Upper lobe of left lung (tissue), 6 donors: ENCODE data around the gene RGS5. TPM values are rescaled to one million over a fixed set of nuclear protein-coding genes. Genes with fewer than 3 reads are reported as not detected.

ENCODE experiments used
- ATAC-seq, 2 donors: fragments of 200-7000 bp; cut with Tn5 transposase; one replicate each; pipeline ENCODE4 v1.9.1; 2022; ENCODE audit warnings: mild to moderate bottlenecking in 2 of 2, moderate library complexity in 2 of 2; ENCODE audit not compliant: low FRiP score in 2 of 2
- DNase-seq, 2 donors: peaks; one replicate each; pipeline ENCODE4 v3.0.0-alpha.2; 2019 to 2020
- H3K27ac ChIP-seq, 4 donors: fragments of 200-600 bp; sonication (generic); one replicate each; pipeline ENCODE4 v1.5.1; 2016 to 2019
- H3K27me3 ChIP-seq, 4 donors: fragments of 200-600 bp; sonication (generic); one replicate each; pipeline ENCODE4 v1.5.1; 2017 to 2019
- H3K36me3 ChIP-seq, 4 donors: fragments of 200-600 bp; sonication (generic); one replicate each; pipeline ENCODE4 v1.5.1; 2016 to 2019
- H3K4me1 ChIP-seq, 4 donors: fragments of 200-600 bp; sonication (generic); one replicate each; pipeline ENCODE4 v1.5.1; 2018 to 2019
- H3K4me3 ChIP-seq, 4 donors: fragments of 200-600 bp; sonication (generic); one replicate each; pipeline ENCODE4 v1.5.1; 2017 to 2019; ENCODE audit warnings: mild to moderate bottlenecking in 2 of 4, moderate library complexity in 1 of 4
- H3K9me3 ChIP-seq, 4 donors: fragments of 200-600 bp; sonication (generic); one replicate each; pipeline ENCODE4 v1.5.1; 2018 to 2019
- CTCF ChIP-seq, 6 experiments: fragments of 450-650 bp in 4 of 6; fragments of 200-600 bp in 2 of 6; sonication (generic) in 2 of 6; IDR thresholded peaks; one replicate each; pipeline ENCODE4 v1.5.1; 2016 to 2019; ENCODE audit warnings: antibody characterized with exemption in 6 of 6
- EP300 ChIP-seq, 4 donors: sonication (generic); formaldehyde crosslinking; IDR thresholded peaks; one replicate each; pipeline ENCODE4 v1.5.1; 2017; ENCODE audit warnings: antibody characterized with exemption in 4 of 4, control low read depth in 2 of 4
- POLR2A ChIP-seq, 4 donors: fragments of 450-650 bp; IDR thresholded peaks; one replicate each; pipeline ENCODE4 v1.5.1; 2016 to 2017; ENCODE audit warnings: antibody characterized with exemption in 4 of 4, mild to moderate bottlenecking in 2 of 4
- POLR2AphosphoS5 ChIP-seq, 2 donors: sonication (generic); formaldehyde crosslinking; IDR thresholded peaks; one replicate each; pipeline ENCODE4 v1.5.1; 2017; ENCODE audit warnings: antibody characterized with exemption in 2 of 2
- WGBS, 2 donors: methylation state at CpG; one replicate each; pipeline ENCODE4 v1.1.5; 2017 to 2018; 5-methylcytosine and 5-hydroxymethylcytosine counted together
- total RNA-seq, 6 donors: library from RNA; depleted of rRNA in 4 of 6; stranded (reverse); fragments of >200 nt in 4 of 6; gene quantifications; one replicate each; pipeline versions ENCODE4 v1.1.0 to v1.2.1, GENCODE V29; 2016 to 2021
- donor health status: DM: no; HTN: no; CAD: no; lungs with moderate emphysema.
- donor health status: DM: no; HTN: yes; CAD: no; lungs with severe emphysema.

The RGS5 gene
- total RNA-seq, 6 donors from 2014 or later = 30.6 to 65.6 (median 53.5) TPM

GRCh38 chr1:163161337-163161736, 41.4 kb downstream of the RGS5 start:
- no peak overlapping the region for H3K27ac ChIP-seq
- ATAC-seq = no peak
- WGBS, 2 donors = 59 to 63% methylated on average over 2 of the region's 2 CpGs

GRCh38 chr1:163155606-163156005, 47.1 kb downstream of the RGS5 start:
- Histone ChIP-seq H3K4me3 (no peak overlapping the region), H3K36me3 (peaks cover 0 to 5% (median 0%) of the 10 kb centered on the region in 4 donors), H3K9me3 (no peaks in the 10 kb centered on the region), H3K4me1 (no peaks in the 10 kb centered on the region), H3K27ac (no peak overlapping the region), H3K27me3 (no peaks in the 10 kb centered on the region)
- no peak for DNase-seq
- ATAC-seq = no peak
- TF ChIP-seq POLR2A (IDR thresholded peaks at IDR 0.05) (no peak), CTCF (IDR thresholded peaks at IDR 0.05) (no peak), POLR2AphosphoS5 (IDR thresholded peaks at IDR 0.05) (no peak)
- WGBS, 2 donors = 93 to 94% methylated on average over 5 of the region's 5 CpGs

More at GRCh38 chr1:163161337-163161736, 41.4 kb downstream of the RGS5 start:
- H3K4me1 ChIP-seq = peaks cover 0 to 14% (median 0%) of the 10 kb centered on the region in 4 donors
- TF ChIP-seq EP300 (IDR thresholded peaks at IDR 0.05) (no peak), POLR2A (IDR thresholded peaks at IDR 0.05) (no peak), CTCF (IDR thresholded peaks at IDR 0.05) (no peak), POLR2AphosphoS5 (IDR thresholded peaks at IDR 0.05) (no peak)
- H3K9me3 ChIP-seq = no peaks in the 10 kb centered on the region
- no peaks in the 10 kb centered on the region for H3K27me3 ChIP-seq
- DNase-seq = no peak
- no peak overlapping the region for H3K4me3 ChIP-seq
- no peaks in the 10 kb centered on the region for H3K36me3 ChIP-seq

GRCh38 chr1:163148911-163149310, 53.8 kb downstream of the RGS5 start:
- ATAC-seq (no peak), DNase-seq (no peak)
- no peaks in the 10 kb centered on the region for H3K4me1 ChIP-seq
- whole genome bisulfite sequencing, 2 donors = 79 to 86% methylated on average over 2 of the region's 2 CpGs
- H3K4me3 ChIP-seq = no peak overlapping the region
- H3K36me3 ChIP-seq = peaks cover 0 to 5% (median 0%) of the 10 kb centered on the region in 4 donors
- H3K27me3 ChIP-seq = no peaks in the 10 kb centered on the region
- H3K27ac ChIP-seq = no peak overlapping the region
- TF ChIP-seq POLR2AphosphoS5 (IDR thresholded peaks at IDR 0.05) (no peak), CTCF (IDR thresholded peaks at IDR 0.05) (no peak), EP300 (IDR thresholded peaks at IDR 0.05) (no peak), POLR2A (IDR thresholded peaks at IDR 0.05) (no peak)
- H3K9me3 ChIP-seq = no peaks in the 10 kb centered on the region

GRCh38 chr1:163147019-163147418, 55.7 kb downstream of the RGS5 start:
- Histone ChIP-seq H3K27ac (no peak overlapping the region), H3K4me3 (no peak overlapping the region), H3K27me3 (no peaks in the 10 kb centered on the region), H3K4me1 (no peaks in the 10 kb centered on the region), H3K36me3 (peaks cover 0 to 1% (median 0%) of the 10 kb centered on the region in 4 donors), H3K9me3 (no peaks in the 10 kb centered on the region)
- 91% methylated on average over 3 of the region's 3 CpGs for WGBS, 2 donors
- TF ChIP-seq POLR2AphosphoS5 (IDR thresholded peaks at IDR 0.05) (no peak), EP300 (IDR thresholded peaks at IDR 0.05) (no peak), POLR2A (IDR thresholded peaks at IDR 0.05) (no peak), CTCF (IDR thresholded peaks at IDR 0.05) (no peak)
- DNase-seq (no peak), ATAC-seq (no peak)

- Histone ChIP-seq H3K36me3 (no peaks in the 10 kb centered on the region), H3K4me1 (no peaks in the 10 kb centered on the region), H3K9me3 (no peaks in the 10 kb centered on the region), H3K4me3 (no peak overlapping the region), H3K27ac (no peak overlapping the region), H3K27me3 (no peaks in the 10 kb centered on the region)
- no peak for DNase-seq
- TF ChIP-seq POLR2A (IDR thresholded peaks at IDR 0.05) (no peak), CTCF (IDR thresholded peaks at IDR 0.05) (no peak), EP300 (IDR thresholded peaks at IDR 0.05) (no peak), POLR2AphosphoS5 (IDR thresholded peaks at IDR 0.05) (no peak)
- WGBS, 2 donors = 55 to 97% methylated on average over 1 of the region's 1 CpG
- no peak for ATAC-seq
Observed at GRCh38 chr1:163145435-163145834, 57.3 kb downstream of the RGS5 start.
